Natural killer cell treated with Interleukin-12 subunit alpha and Interleukin-12 subunit beta and Interleukin-15 and Interleukin-18, amount 100 ng/mL, for 72 hours (primary cell): ENCODE results near the gene TRIM44. TPM values are rescaled to one million over a fixed set of nuclear protein-coding genes. Genes with fewer than 3 reads are reported as not detected.

Experiments
- ATAC-seq, 2 donors: fragments of 150-1000 bp; cut with Tn5 transposase in 1 of 2; sonication (Bioruptor Pico), chemical (Tn5 transposase) in 1 of 2; 2 replicates each; pipeline ENCODE4 v1.10.0; 2021
- DNase-seq: peaks from one replicate; pipeline ENCODE4 v3.0.0; 2022; ENCODE audit warnings: low spot score
- H3K27ac Mint-ChIP-seq, 2 donors: 1 replicate in 1 of 2; 2 replicates in 1 of 2; pipeline ENCODE4 v1.8.0; 2022; ENCODE audit warnings: mixed read lengths in 2 of 2, mild to moderate bottlenecking in 1 of 2, moderate library complexity in 1 of 2
- H3K27me3 Mint-ChIP-seq, 2 donors: 1 replicate in 1 of 2; 2 replicates in 1 of 2; pipeline ENCODE4 v1.8.0; 2022; ENCODE audit warnings: mixed read lengths in 2 of 2
- H3K36me3 Mint-ChIP-seq: one replicate; pipeline ENCODE4 v1.8.0; 2022; ENCODE audit warnings: mixed read lengths
- H3K4me1 Mint-ChIP-seq, 2 donors: 1 replicate in 1 of 2; 2 replicates in 1 of 2; pipeline ENCODE4 v1.8.0; 2022; ENCODE audit warnings: low read depth in 2 of 2, mixed read lengths in 2 of 2, mild to moderate bottlenecking in 1 of 2
- H3K4me3 Mint-ChIP-seq: one replicate; pipeline ENCODE4 v1.8.0; 2022; ENCODE audit warnings: mixed read lengths
- H3K9me3 Mint-ChIP-seq: 2 replicates; pipeline ENCODE4 v1.8.0; 2022; ENCODE audit warnings: mixed read lengths
- total RNA-seq, 2 donors: library from RNA; stranded (reverse); gene quantifications; one replicate each; pipeline ENCODE4 v1.2.3, GENCODE V29; 2022

Gene TRIM44
- total RNA-seq, 2 donors from 2014 or later: 38.1 to 40.6 TPM

- Mint-ChIP-seq H3K9me3 (no peaks in the 10 kb centered on the region), H3K4me3 (no peak overlapping the region), H3K27me3 (no peaks in the 10 kb centered on the region), H3K4me1 (peaks cover 0 to 3% of the 10 kb centered on the region in 2 donors), H3K36me3 (peaks cover 4% of the 10 kb centered on the region), H3K27ac (no peak overlapping the region)
- ATAC-seq (no peak), DNase-seq (no peak)
Observed at GRCh38 chr11:35811783-35812182, 149.2 kb downstream of the TRIM44 start.

- Mint-ChIP-seq H3K27ac (no peak overlapping the region), H3K27me3 (no peaks in the 10 kb centered on the region), H3K4me1 (peaks cover 0 to 3% of the 10 kb centered on the region in 2 donors), H3K36me3 (no peaks in the 10 kb centered on the region), H3K4me3 (no peak overlapping the region), H3K9me3 (no peaks in the 10 kb centered on the region)
- DNase-seq: no peak
- ATAC-seq: no peak
Observed at GRCh38 chr11:35812828-35813227, 150.3 kb downstream of the TRIM44 start.

GRCh38 chr11:35814081-35814695 lies 151.6 kb downstream of the TRIM44 start:
- Mint-ChIP-seq H3K36me3 (no peaks in the 10 kb centered on the region), H3K9me3 (no peaks in the 10 kb centered on the region), H3K4me3 (no peak overlapping the region), H3K4me1 (peaks cover 0 to 3% of the 10 kb centered on the region in 2 donors), H3K27me3 (no peaks in the 10 kb centered on the region), H3K27ac (no peak overlapping the region)
- ATAC-seq: no peak
- DNase-seq: no peak

- no peak overlapping the region for H3K4me3 Mint-ChIP-seq
- DNase-seq (no peak), ATAC-seq (no peak)
- no peaks in the 10 kb centered on the region for H3K27me3 Mint-ChIP-seq
- peaks cover 0 to 3% of the 10 kb centered on the region in 2 donors for H3K4me1 Mint-ChIP-seq
- H3K36me3 Mint-ChIP-seq: no peaks in the 10 kb centered on the region
- H3K27ac Mint-ChIP-seq: no peak overlapping the region
- H3K9me3 Mint-ChIP-seq: no peaks in the 10 kb centered on the region
Observed at GRCh38 chr11:35814720-35815305, 152.2 kb downstream of the TRIM44 start.

- ATAC-seq: no peak
- H3K36me3 Mint-ChIP-seq: no peaks in the 10 kb centered on the region
- no peak overlapping the region for H3K27ac Mint-ChIP-seq
- H3K27me3 Mint-ChIP-seq: no peaks in the 10 kb centered on the region
- H3K4me3 Mint-ChIP-seq: no peak overlapping the region
- no peaks in the 10 kb centered on the region for H3K9me3 Mint-ChIP-seq
- no peak for DNase-seq
- H3K4me1 Mint-ChIP-seq: peaks cover 0 to 3% of the 10 kb centered on the region in 2 donors
Observed at GRCh38 chr11:35815556-35816315, 153.2 kb downstream of the TRIM44 start.

- Mint-ChIP-seq H3K27me3 (no peaks in the 10 kb centered on the region), H3K4me1 (peaks cover 5 to 6% of the 10 kb centered on the region in 2 donors), H3K27ac (no peak overlapping the region), H3K36me3 (no peaks in the 10 kb centered on the region), H3K9me3 (no peaks in the 10 kb centered on the region), H3K4me3 (no peak overlapping the region)
- no peak for ATAC-seq
- DNase-seq: no peak
Observed at GRCh38 chr11:35820614-35821013, 158.0 kb downstream of the TRIM44 start.

GRCh38 chr11:35822815-35823495 lies 160.4 kb downstream of the TRIM44 start:
- H3K27ac Mint-ChIP-seq: no peak overlapping the region
- no peak for ATAC-seq
- no peaks in the 10 kb centered on the region for H3K36me3 Mint-ChIP-seq
- no peak for DNase-seq
- H3K4me1 Mint-ChIP-seq: peaks cover 5 to 6% of the 10 kb centered on the region in 2 donors
- H3K4me3 Mint-ChIP-seq: no peak overlapping the region
- H3K9me3 Mint-ChIP-seq: no peaks in the 10 kb centered on the region
- H3K27me3 Mint-ChIP-seq: no peaks in the 10 kb centered on the region

- no peaks in the 10 kb centered on the region for H3K36me3 Mint-ChIP-seq
- H3K27me3 Mint-ChIP-seq: peaks cover 0 to 1% of the 10 kb centered on the region in 2 donors
- H3K4me1 Mint-ChIP-seq: peaks cover 5 to 6% of the 10 kb centered on the region in 2 donors
- H3K27ac Mint-ChIP-seq: no peak overlapping the region
- no peaks in the 10 kb centered on the region for H3K9me3 Mint-ChIP-seq
- no peak for DNase-seq
- H3K4me3 Mint-ChIP-seq: no peak overlapping the region
- ATAC-seq: no peak
Observed at GRCh38 chr11:35823742-35824298, 161.2 kb downstream of the TRIM44 start.

GRCh38 chr11:35825386-35825785 lies 162.8 kb downstream of the TRIM44 start:
- Mint-ChIP-seq H3K27ac (no peak overlapping the region), H3K27me3 (peaks cover 2 to 10% of the 10 kb centered on the region in 2 donors), H3K4me1 (peaks cover 5 to 6% of the 10 kb centered on the region in 2 donors), H3K9me3 (no peaks in the 10 kb centered on the region), H3K4me3 (no peak overlapping the region), H3K36me3 (no peaks in the 10 kb centered on the region)
- no peak for ATAC-seq
- no peak for DNase-seq

GRCh38 chr11:35826006-35826405 lies 163.4 kb downstream of the TRIM44 start:
- peaks cover 2 to 10% of the 10 kb centered on the region in 2 donors for H3K27me3 Mint-ChIP-seq
- H3K4me1 Mint-ChIP-seq: peaks cover 5 to 6% of the 10 kb centered on the region in 2 donors
- ATAC-seq (no peak), DNase-seq (no peak)
- no peaks in the 10 kb centered on the region for H3K9me3 Mint-ChIP-seq
- H3K27ac Mint-ChIP-seq: no peak overlapping the region
- no peaks in the 10 kb centered on the region for H3K36me3 Mint-ChIP-seq
- no peak overlapping the region for H3K4me3 Mint-ChIP-seq

- H3K9me3 Mint-ChIP-seq: no peaks in the 10 kb centered on the region
- H3K36me3 Mint-ChIP-seq: no peaks in the 10 kb centered on the region
- ATAC-seq (no peak), DNase-seq (no peak)
- H3K4me1 Mint-ChIP-seq: peaks cover 3% of the 10 kb centered on the region in 2 donors
- H3K27ac Mint-ChIP-seq: no peak overlapping the region
- peaks cover 2 to 10% of the 10 kb centered on the region in 2 donors for H3K27me3 Mint-ChIP-seq
- H3K4me3 Mint-ChIP-seq: no peak overlapping the region
Observed at GRCh38 chr11:35826949-35827348, 164.4 kb downstream of the TRIM44 start.

- no peaks in the 10 kb centered on the region for H3K4me1 Mint-ChIP-seq
- no peaks in the 10 kb centered on the region for H3K9me3 Mint-ChIP-seq
- H3K4me3 Mint-ChIP-seq: no peak overlapping the region
- ATAC-seq: no peak
- H3K27ac Mint-ChIP-seq: no peak overlapping the region
- DNase-seq: no peak
- peaks cover 7 to 8% of the 10 kb centered on the region in 2 donors for H3K27me3 Mint-ChIP-seq
- H3K36me3 Mint-ChIP-seq: no peaks in the 10 kb centered on the region
Observed at GRCh38 chr11:35836205-35836604, 173.6 kb downstream of the TRIM44 start.

- no peak for ATAC-seq
- Mint-ChIP-seq H3K4me1 (no peaks in the 10 kb centered on the region), H3K27ac (no peak overlapping the region), H3K9me3 (no peaks in the 10 kb centered on the region), H3K4me3 (no peak overlapping the region), H3K36me3 (no peaks in the 10 kb centered on the region), H3K27me3 (peaks cover 16 to 22% of the 10 kb centered on the region in 2 donors)
- DNase-seq: no peak
Observed at GRCh38 chr11:35838071-35838470, 175.5 kb downstream of the TRIM44 start.
